Sciatic nerve (tissue), 2 donors: ENCODE results near the gene GRIN1. TPM values are rescaled to one million over a fixed set of nuclear protein-coding genes. Genes with fewer than 3 reads are reported as not detected.

Experiments used
- ATAC-seq: fragments of 200-7000 bp; cut with Tn5 transposase; one replicate; pipeline ENCODE4 v1.9.1; 2020; ENCODE audit warnings: mild to moderate bottlenecking, moderate library complexity
- DNase-seq: peaks from one replicate; pipeline ENCODE4 v3.0.0-alpha.2; 2020; ENCODE audit warnings: low spot score
- intact Hi-C: fragments of 100-400 bp; cut with DNase I; formaldehyde crosslinking; loops from one replicate; pipeline ENCODE4 v1.14.2; 2022
- total RNA-seq: library from RNA; stranded (reverse); fragmentation: NEBNext Ultra II Directional; extraction: Animal tissue kit (Norgen Biotek cat#: 25700); gene quantifications from one replicate; pipeline ENCODE4 v1.2.1, GENCODE V29; 2021
- donor health status: DM: no; HTN: no; CAD: no.
- donor health status: DM: no; HTN: no; CAD: no.

GRIN1 gene
- total RNA-seq, 1 donor from 2014 or later, result not detected

GRCh38 chr9:137141976-137142936 is 3.3 kb downstream of the GRIN1 start:
- intact Hi-C loops, result no loop called here
- DNase-seq, result no peak
- no peak for ATAC-seq

- DNase-seq (no peak), ATAC-seq (no peak)
- intact Hi-C loops, result no loop called here
Measured at GRCh38 chr9:137143459-137143858, 4.5 kb downstream of the GRIN1 start.

DNA sequence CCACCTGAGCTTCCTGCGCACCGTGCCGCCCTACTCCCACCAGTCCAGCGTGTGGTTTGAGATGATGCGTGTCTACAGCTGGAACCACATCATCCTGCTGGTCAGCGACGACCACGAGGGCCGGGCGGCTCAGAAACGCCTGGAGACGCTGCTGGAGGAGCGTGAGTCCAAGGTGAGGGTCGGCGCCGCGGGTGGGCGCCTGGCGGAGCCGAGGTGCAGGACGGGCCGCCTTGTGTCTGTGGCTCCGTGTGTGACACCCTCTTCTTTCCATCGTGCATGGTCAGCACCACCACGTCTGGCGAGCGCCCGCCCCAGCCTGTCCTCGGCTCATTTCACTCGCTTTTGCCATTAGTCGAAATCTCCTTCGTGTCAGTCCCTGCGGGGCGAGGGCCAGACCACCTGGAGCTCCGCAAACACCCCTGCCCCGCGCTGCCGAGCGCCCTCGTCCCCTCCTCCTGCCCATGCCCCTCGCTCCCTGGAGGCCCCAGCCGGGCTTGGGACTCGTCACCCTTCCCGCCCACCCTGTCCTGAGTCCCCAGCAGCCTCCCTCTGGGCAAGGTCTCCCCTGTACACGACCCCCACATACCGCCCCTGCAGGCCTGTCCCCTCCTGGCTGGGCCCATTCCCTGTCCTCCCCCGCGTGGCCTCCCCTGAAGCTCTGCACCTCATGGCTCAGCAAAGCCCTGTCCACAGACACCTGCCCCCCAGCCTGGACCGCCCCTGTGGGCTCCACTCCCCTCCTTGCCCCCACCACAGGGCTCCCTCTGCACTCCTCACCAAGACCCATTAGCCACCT is 7.0 kb downstream of the GRIN1 start:
- DNase-seq, result no peak
- ATAC-seq, result peak; percentile 27
- intact Hi-C loops, result no loop called here

DNA sequence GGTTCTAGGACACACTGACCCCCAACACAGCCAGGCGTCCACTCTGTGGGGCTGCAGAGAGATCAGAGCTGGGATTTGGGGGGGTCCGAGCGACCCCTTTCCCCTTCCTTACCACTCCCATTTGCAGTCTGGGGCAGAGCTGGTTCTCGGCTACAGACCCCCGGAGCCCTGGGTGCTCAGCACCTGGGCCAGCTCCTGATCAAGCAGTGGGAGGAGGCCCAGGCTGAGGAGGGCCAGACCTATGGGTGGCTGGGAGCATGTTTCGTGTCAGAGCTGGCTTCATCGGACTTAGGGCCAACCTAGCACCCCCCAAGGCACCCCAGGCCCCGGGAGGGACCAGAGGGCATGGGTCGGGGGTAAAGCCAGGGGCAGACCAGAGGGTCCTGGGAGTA is 7.6 kb downstream of the GRIN1 start:
- ATAC-seq, result no peak
- intact Hi-C loops, result no loop called here
- DNase-seq, result no peak

DNA sequence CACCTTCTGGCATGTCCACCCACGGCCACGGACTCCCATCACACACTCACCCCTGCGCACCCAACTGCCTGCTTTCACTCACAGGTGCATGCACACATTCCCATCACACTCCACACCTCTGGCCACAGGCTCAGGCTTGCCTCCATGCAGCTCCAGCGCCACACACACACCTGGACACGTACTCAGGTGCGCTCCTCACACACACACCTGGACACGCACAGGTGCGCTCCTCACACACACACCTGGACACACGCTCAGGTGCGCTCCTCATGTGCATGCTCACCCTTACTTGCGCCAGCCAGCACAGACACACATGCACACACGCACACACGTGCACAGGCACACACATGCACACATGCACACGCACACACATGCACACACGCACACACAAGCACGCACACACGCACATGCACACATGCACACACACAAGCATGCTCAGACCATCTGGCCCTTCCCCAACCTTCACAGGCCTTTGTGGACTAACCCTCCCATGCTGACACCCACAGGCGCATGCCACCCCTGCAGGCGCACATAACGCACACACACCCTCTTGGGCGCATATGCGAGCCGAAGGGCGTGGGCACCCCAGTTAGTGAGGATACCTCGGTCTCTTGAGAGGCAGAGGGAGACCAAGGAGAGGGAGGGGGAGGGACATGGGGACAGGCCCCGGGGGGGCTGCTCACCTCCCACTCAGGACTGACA is 8.3 kb downstream of the GRIN1 start:
- ATAC-seq (no peak), DNase-seq (no peak)
- intact Hi-C loops, result no loop called here

- no peak for DNase-seq
- intact Hi-C loops, result no loop called here
- no peak for ATAC-seq
Measured at GRCh38 chr9:137147793-137148160, 8.8 kb downstream of the GRIN1 start.

- DNase-seq (no peak), ATAC-seq (no peak)
- intact Hi-C loops, result no loop called here
Measured at GRCh38 chr9:137148242-137148641, 9.3 kb downstream of the GRIN1 start.

- intact Hi-C loops, result no loop called here
- DNase-seq (no peak), ATAC-seq (no peak)
Measured at GRCh38 chr9:137148661-137149060, 9.7 kb downstream of the GRIN1 start.

GRCh38 chr9:137149363-137149762 is 10.4 kb downstream of the GRIN1 start:
- ATAC-seq, result no peak
- intact Hi-C loops, result no loop called here

GRCh38 chr9:137149942-137150616 is 11.1 kb downstream of the GRIN1 start:
- no peak for DNase-seq
- ATAC-seq, result no peak
- intact Hi-C loops, result no loop called here

More at GRCh38 chr9:137149363-137149762, 10.4 kb downstream of the GRIN1 start:
- DNase-seq, result no peak

DNA sequence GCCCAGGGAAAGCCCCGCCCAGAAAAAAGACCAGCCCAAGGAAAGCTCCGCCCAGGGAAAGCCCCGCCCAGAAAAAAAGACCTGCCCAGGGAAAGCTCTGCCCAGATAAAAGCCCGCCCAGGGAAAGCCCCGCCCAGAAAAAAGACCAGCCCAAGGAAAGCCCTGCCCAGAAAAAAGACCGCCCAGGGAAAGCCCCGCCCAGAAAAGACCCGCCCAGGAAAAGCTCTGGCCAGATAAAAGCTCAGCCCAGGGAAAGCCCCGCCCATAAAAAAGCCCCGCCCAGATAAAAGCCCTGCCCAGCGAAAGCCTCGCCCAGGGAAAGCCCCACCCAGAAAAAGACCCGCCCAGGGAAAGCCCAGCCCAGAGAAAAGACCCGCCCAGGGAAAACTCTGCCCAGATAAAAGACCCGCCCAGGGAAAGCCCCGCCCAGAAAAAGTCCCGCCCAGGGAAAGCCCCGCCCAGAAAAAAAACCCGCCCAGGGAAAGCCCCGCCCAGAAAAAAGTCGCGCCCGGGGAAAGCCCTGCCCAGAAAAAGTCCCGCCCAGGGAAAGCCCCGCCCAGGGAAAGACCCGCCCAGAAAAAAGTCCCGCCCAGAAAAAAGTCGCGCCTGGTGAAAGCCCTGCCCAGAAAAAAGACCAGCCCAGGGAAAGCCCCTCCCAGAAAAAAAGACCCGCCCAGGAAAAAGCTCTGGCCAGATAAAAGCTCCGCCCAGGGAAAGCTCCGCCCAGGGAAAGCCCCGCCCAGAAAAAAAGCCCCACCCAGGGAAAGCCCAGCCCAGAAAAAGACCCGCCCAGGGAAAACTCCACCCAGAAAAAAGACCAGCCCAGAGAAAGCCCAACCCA is 11.9 kb downstream of the GRIN1 start:
- DNase-seq, result no peak
- no peak for ATAC-seq
- intact Hi-C loops, result no loop called here

GRCh38 chr9:137152844-137153405 is 14.0 kb downstream of the GRIN1 start:
- intact Hi-C loops, result no loop called here
- ATAC-seq, result no peak
- DNase-seq, result no peak

DNA sequence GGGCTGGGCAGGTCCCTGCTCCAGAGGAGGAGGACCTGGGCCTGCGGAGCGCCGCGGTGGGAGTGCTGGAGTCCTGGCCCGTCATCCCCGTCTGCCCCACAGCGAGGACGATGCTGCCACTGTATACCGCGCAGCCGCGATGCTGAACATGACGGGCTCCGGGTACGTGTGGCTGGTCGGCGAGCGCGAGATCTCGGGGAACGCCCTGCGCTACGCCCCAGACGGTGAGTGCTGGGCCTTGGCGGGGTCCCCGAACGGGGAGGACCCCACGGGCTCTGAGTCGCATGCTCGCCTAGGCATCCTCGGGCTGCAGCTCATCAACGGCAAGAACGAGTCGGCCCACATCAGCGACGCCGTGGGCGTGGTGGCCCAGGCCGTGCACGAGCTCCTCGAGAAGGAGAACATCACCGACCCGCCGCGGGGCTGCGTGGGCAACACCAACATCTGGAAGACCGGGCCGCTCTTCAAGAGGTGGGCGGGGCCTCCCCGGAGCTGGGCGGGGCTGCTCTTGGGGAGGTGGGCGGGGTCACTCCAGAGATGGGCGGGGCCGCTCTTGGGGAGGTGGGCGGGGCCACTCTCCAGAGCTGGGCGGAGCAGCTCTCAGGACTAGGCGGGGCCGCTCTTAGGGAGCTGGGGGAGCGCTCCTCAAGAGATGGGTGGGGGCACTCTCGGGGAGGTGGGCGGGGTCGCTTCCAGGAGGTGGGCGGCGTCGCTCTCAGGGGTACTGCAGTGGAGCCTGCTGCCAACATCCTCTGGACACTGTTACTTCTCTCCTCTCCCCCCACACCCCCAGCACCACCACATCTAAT is 17.8 kb downstream of the GRIN1 start:
- ATAC-seq (peak; percentile 75), DNase-seq (no peak)
- intact Hi-C loops, result no loop called here

- intact Hi-C loops, result no loop called here
- DNase-seq (no peak), ATAC-seq (no peak)
Measured at GRCh38 chr9:137157618-137158415, 18.9 kb downstream of the GRIN1 start.

GRCh38 chr9:137158625-137159024 is 19.7 kb downstream of the GRIN1 start:
- no peak for DNase-seq
- ATAC-seq, result no peak
- intact Hi-C loops, result no loop called here
